Keratinocyte (primary cell): ENCODE measurements around the gene PFKP.

Experiments
- EZH2 ChIP-seq: IDR thresholded peaks from one replicate; pipeline ENCODE4 v1.6.1; 2012; ENCODE audit warnings: inconsistent platforms, mild to moderate bottlenecking, low read length, moderate library complexity
- TF ChIP-seq, protein P1 (sequence below), 3 experiments: IDR thresholded peaks in 1 of 3; conservative IDR thresholded peaks in 1 of 3; optimal IDR thresholded peaks in 1 of 3; 2 replicates in 2 of 3; 3 replicates in 1 of 3; pipeline versions ENCODE3 to v1.5.1; 2011; ENCODE audit warnings: low read length in 3 of 3, mild to moderate bottlenecking in 3 of 3, moderate library complexity in 2 of 3, control low read depth in 1 of 3, inconsistent platforms in 1 of 3; ENCODE audit not compliant: insufficient read depth in 2 of 3; ENCODE audit errors: extremely low read depth in 1 of 3

DNA sequence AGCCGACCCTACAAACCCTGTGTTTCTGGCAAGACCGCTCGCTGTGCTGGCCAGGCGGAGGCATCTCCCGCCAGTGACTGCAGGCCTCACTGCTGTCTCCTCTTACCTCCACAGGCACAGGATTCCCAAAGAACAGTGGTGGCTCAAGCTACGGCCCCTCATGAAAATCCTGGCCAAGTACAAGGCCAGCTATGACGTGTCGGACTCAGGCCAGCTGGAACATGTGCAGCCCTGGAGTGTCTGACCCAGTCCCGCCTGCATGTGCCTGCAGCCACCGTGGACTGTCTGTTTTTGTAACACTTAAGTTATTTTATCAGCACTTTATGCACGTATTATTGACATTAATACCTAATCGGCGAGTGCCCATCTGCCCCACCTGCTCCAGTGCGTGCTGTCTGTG lies 69.0 kb downstream of the PFKP start:
- TF ChIP-seq, protein P1, sequence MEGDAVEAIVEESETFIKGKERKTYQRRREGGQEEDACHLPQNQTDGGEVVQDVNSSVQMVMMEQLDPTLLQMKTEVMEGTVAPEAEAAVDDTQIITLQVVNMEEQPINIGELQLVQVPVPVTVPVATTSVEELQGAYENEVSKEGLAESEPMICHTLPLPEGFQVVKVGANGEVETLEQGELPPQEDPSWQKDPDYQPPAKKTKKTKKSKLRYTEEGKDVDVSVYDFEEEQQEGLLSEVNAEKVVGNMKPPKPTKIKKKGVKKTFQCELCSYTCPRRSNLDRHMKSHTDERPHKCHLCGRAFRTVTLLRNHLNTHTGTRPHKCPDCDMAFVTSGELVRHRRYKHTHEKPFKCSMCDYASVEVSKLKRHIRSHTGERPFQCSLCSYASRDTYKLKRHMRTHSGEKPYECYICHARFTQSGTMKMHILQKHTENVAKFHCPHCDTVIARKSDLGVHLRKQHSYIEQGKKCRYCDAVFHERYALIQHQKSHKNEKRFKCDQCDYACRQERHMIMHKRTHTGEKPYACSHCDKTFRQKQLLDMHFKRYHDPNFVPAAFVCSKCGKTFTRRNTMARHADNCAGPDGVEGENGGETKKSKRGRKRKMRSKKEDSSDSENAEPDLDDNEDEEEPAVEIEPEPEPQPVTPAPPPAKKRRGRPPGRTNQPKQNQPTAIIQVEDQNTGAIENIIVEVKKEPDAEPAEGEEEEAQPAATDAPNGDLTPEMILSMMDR (optimal IDR thresholded peaks at IDR 0.05 in 1 of 3, IDR thresholded peaks at IDR 0.05 in 1 of 3, conservative IDR thresholded peaks at IDR 0.05 in 1 of 3; ENCODE audit: extremely low read depth in 1 of 3, insufficient read depth in 2 of 3, low read length in 3 of 3) = no peak
- no peak for TF ChIP-seq EZH2
